Activated CD8-positive, alpha-beta T cell treated with anti-CD3 and anti-CD28 coated beads, Interleukin-2, amount 10 ng/mL, durations not matched to agents 7 days and 5 days (primary cell): Measurements from ENCODE around the gene FDXR. TPM values are rescaled to one million over a fixed set of nuclear protein-coding genes. Genes with fewer than 3 reads are reported as not detected.

Source experiments
- ATAC-seq: fragments of 150-1000 bp; cut with Tn5 transposase; one replicate; pipeline ENCODE4 v1.10.0; 2021; ENCODE audit warnings: moderate library complexity
- CTCF ChIA-PET: fragments of 350-600 bp; sonication (Branson Sonifier 250); formaldehyde crosslinking; loops from one replicate; lab custom pipeline; 2021; ENCODE audit warnings: antibody characterized with exemption; lab: Charles Lee
- POLR2A ChIA-PET: fragments of 350-600 bp; sonication (Branson Sonifier 250); formaldehyde crosslinking; loops from one replicate; lab custom pipeline; 2021; ENCODE audit warnings: antibody characterized with exemption; lab: Charles Lee
- DNase-seq: peaks from one replicate; pipeline ENCODE4 v3.0.0-alpha.2; 2020
- H3K27ac Mint-ChIP-seq: one replicate; pipeline ENCODE4 v1.8.0; 2021; ENCODE audit warnings: mild to moderate bottlenecking, mixed read lengths
- H3K27me3 Mint-ChIP-seq: one replicate; pipeline ENCODE4 v1.8.0; 2021; ENCODE audit warnings: low read depth, mixed read lengths
- H3K36me3 Mint-ChIP-seq: one replicate; pipeline ENCODE4 v1.8.0; 2021; ENCODE audit warnings: low read depth, mixed read lengths
- H3K4me1 Mint-ChIP-seq: one replicate; pipeline ENCODE4 v1.8.0; 2021; ENCODE audit warnings: low read depth, mixed read lengths
- H3K4me3 Mint-ChIP-seq: one replicate; pipeline ENCODE4 v1.8.0; 2021; ENCODE audit warnings: mild to moderate bottlenecking, mixed read lengths
- H3K9me3 Mint-ChIP-seq: one replicate; pipeline ENCODE4 v1.8.0; 2022; ENCODE audit warnings: mixed read lengths; ENCODE audit not compliant: insufficient read depth
- total RNA-seq, 2 experiments: library from RNA; stranded (reverse); gene quantifications; one replicate each; pipeline ENCODE4 v1.2.3, GENCODE V29; 2021

Gene FDXR
- total RNA-seq, 2 experiments from 2014 or later, result 29.5 to 35.5 TPM

GRCh38 chr17:74861662-74862107 is 11.1 kb downstream of the FDXR start:
- ChIA-PET CTCF (interaction anchor here (0.7 to 18.9 kb wide), 20 partner anchors 8 to 204 kb away, joined by 3 to 294 read pairs (median 6); partner anchors contain the start of genes FDXR and RAB37), POLR2A (interaction anchor here (0.6 to 2.2 kb wide), 2 partner anchors 9 to 12 kb away, joined by 4 to 9 read pairs; partner anchors contain the start of gene FDXR)
- Mint-ChIP-seq H3K4me3 (no peak overlapping the region), H3K9me3 (no peaks in the 10 kb centered on the region), H3K27me3 (peaks cover 42% of the 10 kb centered on the region), H3K36me3 (peaks cover 16% of the 10 kb centered on the region), H3K4me1 (peaks cover 21% of the 10 kb centered on the region), H3K27ac (no peak overlapping the region)
- DNase-seq, result no peak
- ATAC-seq, result peak; percentile 10

- Mint-ChIP-seq H3K4me1 (peaks cover 21% of the 10 kb centered on the region), H3K27me3 (peaks cover 46% of the 10 kb centered on the region), H3K9me3 (no peaks in the 10 kb centered on the region), H3K4me3 (no peak overlapping the region), H3K36me3 (peaks cover 16% of the 10 kb centered on the region), H3K27ac (no peak overlapping the region)
- ATAC-seq (no peak), DNase-seq (no peak)
- POLR2A ChIA-PET, result interaction anchor here (2.2 kb wide), 1 partner anchor 12 kb away, joined by 9 read pairs; the partner anchor contains the start of gene FDXR
- CTCF ChIA-PET, result interaction anchor here (1.2 to 18.9 kb wide), 15 partner anchors 9 to 204 kb away, joined by 3 to 294 read pairs (median 8); partner anchors contain the start of genes FDXR and RAB37
Measured at GRCh38 chr17:74860872-74861661, 11.7 kb downstream of the FDXR start.

- ATAC-seq (no peak), DNase-seq (peak; percentile 35)
- CTCF ChIA-PET, result interaction anchor here (1.2 to 18.9 kb wide), 9 partner anchors 9 to 203 kb away, joined by 3 to 294 read pairs (median 8); partner anchors contain the start of gene FDXR
- peaks cover 16% of the 10 kb centered on the region for H3K36me3 Mint-ChIP-seq
- H3K27me3 Mint-ChIP-seq, result peaks cover 53% of the 10 kb centered on the region
- POLR2A ChIA-PET, result interaction anchor here (2.2 kb wide), 1 partner anchor 13 kb away, joined by 9 read pairs; the partner anchor contains the start of gene FDXR
- H3K4me1 Mint-ChIP-seq, result peaks cover 21% of the 10 kb centered on the region
- no peak overlapping the region for H3K27ac Mint-ChIP-seq
- no peak overlapping the region for H3K4me3 Mint-ChIP-seq
- no peaks in the 10 kb centered on the region for H3K9me3 Mint-ChIP-seq
Measured at GRCh38 chr17:74860229-74860871, 12.4 kb downstream of the FDXR start.

- ChIA-PET CTCF (interaction anchor here (1.2 to 18.9 kb wide), 6 partner anchors 13 to 202 kb away, joined by 4 to 294 read pairs (median 7); partner anchors contain the start of gene FDXR), POLR2A (interaction anchor here (0.6 kb wide), 1 partner anchor 349 kb away, joined by 3 read pairs; no protein-coding TSS in a partner anchor)
- DNase-seq (peak; percentile 31), ATAC-seq (peak; percentile 32)
- Mint-ChIP-seq H3K4me3 (no peak within 1 kb of the TSS), H3K9me3 (no peaks in the 10 kb centered on the region), H3K27ac (no peak within 1 kb of the TSS), H3K4me1 (peaks cover 15% of the 10 kb centered on the region), H3K27me3 (peaks cover 58% of the 10 kb centered on the region), H3K36me3 (peaks cover 11% of the 10 kb centered on the region)
Measured at GRCh38 chr17:74859459-74860228, 13.2 kb downstream of the FDXR start, which contains the start of gene GRIN2C. Gene GRIN2C (minus strand): TSS chr17:74859885. CDS start chr17:74855092, 4,793 bp downstream.

GRCh38 chr17:74858672-74859458 is 13.9 kb downstream of the FDXR start:
- no peak overlapping the region for H3K4me3 Mint-ChIP-seq
- peaks cover 66% of the 10 kb centered on the region for H3K27me3 Mint-ChIP-seq
- CTCF ChIA-PET, result interaction anchor here (0.6 to 18.9 kb wide), 5 partner anchors 16 to 760 kb away, joined by 3 to 294 read pairs (median 5); no protein-coding TSS in a partner anchor
- POLR2A ChIA-PET, result interaction anchor here (0.6 kb wide), 1 partner anchor 348 kb away, joined by 3 read pairs; no protein-coding TSS in a partner anchor
- peaks cover 10% of the 10 kb centered on the region for H3K36me3 Mint-ChIP-seq
- no peak for ATAC-seq
- H3K9me3 Mint-ChIP-seq, result no peaks in the 10 kb centered on the region
- H3K27ac Mint-ChIP-seq, result no peak overlapping the region
- peaks cover 15% of the 10 kb centered on the region for H3K4me1 Mint-ChIP-seq
- DNase-seq, result no peak

GRCh38 chr17:74857191-74857590 is 15.6 kb downstream of the FDXR start:
- no peaks in the 10 kb centered on the region for H3K36me3 Mint-ChIP-seq
- ATAC-seq (no peak), DNase-seq (no peak)
- no peak overlapping the region for H3K27ac Mint-ChIP-seq
- no peaks in the 10 kb centered on the region for H3K9me3 Mint-ChIP-seq
- CTCF ChIA-PET, result interaction anchor here (1.2 to 18.9 kb wide), 3 partner anchors 16 to 200 kb away, joined by 3 to 294 read pairs (median 3); partner anchors contain the start of gene FDXR
- H3K4me1 Mint-ChIP-seq, result peaks cover 23% of the 10 kb centered on the region
- H3K4me3 Mint-ChIP-seq, result no peak overlapping the region
- H3K27me3 Mint-ChIP-seq, result peaks cover 74% of the 10 kb centered on the region
- POLR2A ChIA-PET, result no interaction called here

GRCh38 chr17:74856112-74856511 is 16.7 kb downstream of the FDXR start:
- no peak overlapping the region for H3K4me3 Mint-ChIP-seq
- no peak for DNase-seq
- ATAC-seq, result no peak
- CTCF ChIA-PET, result interaction anchor here (1.2 to 18.9 kb wide), 4 partner anchors 17 to 199 kb away, joined by 3 to 294 read pairs (median 3); partner anchors contain the start of gene FDXR
- H3K36me3 Mint-ChIP-seq, result no peaks in the 10 kb centered on the region
- POLR2A ChIA-PET, result interaction anchor here (0.8 kb wide), 1 partner anchor 16 kb away, joined by 3 read pairs; no protein-coding TSS in a partner anchor
- no peak overlapping the region for H3K27ac Mint-ChIP-seq
- H3K27me3 Mint-ChIP-seq, result peaks cover 71% of the 10 kb centered on the region
- H3K9me3 Mint-ChIP-seq, result no peaks in the 10 kb centered on the region
- H3K4me1 Mint-ChIP-seq, result peaks cover 16% of the 10 kb centered on the region

- Mint-ChIP-seq H3K27me3 (peaks cover 68% of the 10 kb centered on the region), H3K4me3 (no peak overlapping the region), H3K27ac (no peak overlapping the region), H3K4me1 (peaks cover 12% of the 10 kb centered on the region), H3K36me3 (no peaks in the 10 kb centered on the region), H3K9me3 (no peaks in the 10 kb centered on the region)
- POLR2A ChIA-PET, result no interaction called here
- DNase-seq (no peak), ATAC-seq (no peak)
- CTCF ChIA-PET, result interaction anchor here (0.7 to 18.9 kb wide), 3 partner anchors 12 to 117 kb away, joined by 3 to 294 read pairs (median 3); no protein-coding TSS in a partner anchor
Measured at GRCh38 chr17:74855323-74855722, 17.5 kb downstream of the FDXR start.

GRCh38 chr17:74854792-74855191 is 18.0 kb downstream of the FDXR start:
- no peak for DNase-seq
- H3K4me1 Mint-ChIP-seq, result peaks cover 8% of the 10 kb centered on the region
- no peak for ATAC-seq
- peaks cover 65% of the 10 kb centered on the region for H3K27me3 Mint-ChIP-seq
- ChIA-PET POLR2A (no interaction called here), CTCF (interaction anchor here (1.4 to 18.9 kb wide), 2 partner anchors 64 to 65 kb away, joined by 6 to 294 read pairs; no protein-coding TSS in a partner anchor)
- H3K9me3 Mint-ChIP-seq, result no peaks in the 10 kb centered on the region
- no peaks in the 10 kb centered on the region for H3K36me3 Mint-ChIP-seq
- H3K27ac Mint-ChIP-seq, result no peak overlapping the region
- no peak overlapping the region for H3K4me3 Mint-ChIP-seq

- ATAC-seq, result no peak
- Mint-ChIP-seq H3K36me3 (no peaks in the 10 kb centered on the region), H3K27me3 (peaks cover 58% of the 10 kb centered on the region), H3K4me3 (no peak overlapping the region), H3K9me3 (no peaks in the 10 kb centered on the region), H3K4me1 (peaks cover 8% of the 10 kb centered on the region), H3K27ac (no peak overlapping the region)
- CTCF ChIA-PET, result interaction anchor here (1.2 to 1.4 kb wide), 2 partner anchors 8 to 62 kb away, joined by 3 to 6 read pairs; no protein-coding TSS in a partner anchor
- no peak for DNase-seq
- POLR2A ChIA-PET, result no interaction called here
Measured at GRCh38 chr17:74853669-74854068, 19.1 kb downstream of the FDXR start.
